K562 (cell line): ENCODE measurements around the gene KLHL18. TPM values are rescaled to one million over a fixed set of nuclear protein-coding genes. Genes with fewer than 3 reads are reported as not detected.

ENCODE experiments used
- ATAC-seq: fragments of 200-7000 bp; cut with Tn5 transposase; 3 replicates; pipeline ENCODE4 v1.9.1; 2020; ENCODE audit warnings: moderate library complexity
- BruUV-seq: library from RNA; stranded (reverse); fragments of 400-500 nt; replicated peaks from 2 replicates; lab custom pipeline; 2021; lab: Mats Ljungman, UMichigan
- CTCF ChIA-PET: fragments of 300-600 bp; formaldehyde crosslinking; extraction: SDS; loops from one replicate; lab custom pipeline; 2021; ENCODE audit warnings: low intra/inter-chr PET ratio; lab: Yijun Ruan, JAX
- POLR2A ChIA-PET: fragments of 300-600, 350-650 bp; sonication (Branson Sonifier 250); formaldehyde crosslinking; extraction: SDS; loops from one replicate; lab custom pipeline; 2021; ENCODE audit warnings: antibody characterized with exemption, inconsistent platforms; lab: Yijun Ruan, JAX
- DNase-seq, 4 experiments: peaks; one replicate each; pipeline versions ENCODE4 v3.0.0 to v3.0.0-alpha.2; 2011 to 2018; ENCODE audit warnings: low spot score in 3 of 4, mixed read lengths in 3 of 4; ENCODE audit errors: extremely low read depth in 1 of 4
- FAIRE-seq: peaks from 2 replicates; lab custom pipeline; 2011; peaks lifted over from hg19 to GRCh38; lab: Jason Lieb, UNC
- H2AFZ ChIP-seq: 2 replicates; pipeline ENCODE4 v1.6.0; 2011; ENCODE audit warnings: low read depth, low read length, control low read depth, inconsistent platforms
- H3K27ac ChIP-seq: fragments of 200-600 bp; 3 replicates; pipeline ENCODE4 v1.8.0; 2011; ENCODE audit warnings: low read depth, mild to moderate bottlenecking, control low read depth, inconsistent platforms, low read length, moderate library complexity, mixed read lengths; ENCODE audit errors: extremely low read depth
- H3K27me3 ChIP-seq, 2 experiments: fragments of 300-600 bp in 1 of 2; 2 replicates in 1 of 2; 3 replicates in 1 of 2; pipeline versions ENCODE4 v1.6.0 to v1.8.0; 2011; ENCODE audit warnings: inconsistent platforms in 2 of 2, low read length in 2 of 2, mild to moderate bottlenecking in 1 of 2, mixed read lengths in 1 of 2, moderate library complexity in 1 of 2; ENCODE audit not compliant: control insufficient read depth in 2 of 2, insufficient read depth in 2 of 2
- H3K36me3 ChIP-seq: fragments of 300-600 bp; 3 replicates; pipeline ENCODE4 v1.8.0; 2011; ENCODE audit warnings: mild to moderate bottlenecking, low read length, inconsistent platforms; ENCODE audit not compliant: control insufficient read depth, insufficient read depth
- H3K4me1 ChIP-seq, 2 experiments: fragments of 200-600 bp in 1 of 2; replicated peaks in 1 of 2; 2 replicates in 1 of 2; 3 replicates in 1 of 2; pipeline versions ENCODE4 v1.5.1 to v1.8.0; 2011; ENCODE audit warnings: inconsistent platforms in 2 of 2, low read length in 2 of 2, mild to moderate bottlenecking in 1 of 2, mixed read lengths in 1 of 2, moderate library complexity in 1 of 2; ENCODE audit not compliant: control insufficient read depth in 2 of 2, insufficient read depth in 2 of 2
- H3K4me2 ChIP-seq: 2 replicates; pipeline ENCODE4 v1.6.1; 2011; ENCODE audit warnings: low read length, control low read depth, inconsistent platforms, mixed read lengths; ENCODE audit not compliant: insufficient read depth
- H3K4me3 ChIP-seq: fragments of 200-600 bp; sonication (generic), shearing (Covaris generic); 2 replicates; pipeline ENCODE4 v1.5.1; 2016; ENCODE audit warnings: control low read depth, inconsistent platforms
- H3K79me2 ChIP-seq: fragments of 200-600 bp; 3 replicates; pipeline ENCODE4 v1.8.0; 2011; ENCODE audit warnings: low read length, inconsistent platforms; ENCODE audit not compliant: control insufficient read depth, insufficient read depth
- H3K9ac ChIP-seq, 2 experiments: 2 replicates each; pipeline versions ENCODE4 v1.6.0 to v1.6.1; 2011; ENCODE audit warnings: low read depth in 2 of 2, low read length in 2 of 2, control low read depth in 1 of 2, inconsistent platforms in 1 of 2, mild to moderate bottlenecking in 1 of 2, mixed read lengths in 1 of 2; ENCODE audit not compliant: insufficient read depth in 1 of 2
- H3K9me1 ChIP-seq: one replicate; pipeline ENCODE4 v1.6.0; 2011; ENCODE audit warnings: inconsistent platforms, mild to moderate bottlenecking, low read length, moderate library complexity; ENCODE audit not compliant: control insufficient read depth, insufficient read depth
- H3K9me3 ChIP-seq: replicated peaks from 2 replicates; pipeline ENCODE4 v1.5.1; 2011; ENCODE audit warnings: low read depth, low read length, inconsistent platforms; ENCODE audit not compliant: control insufficient read depth, insufficient read depth
- H4K20me1 ChIP-seq: replicated peaks from 2 replicates; pipeline ENCODE4 v1.6.1; 2011; ENCODE audit warnings: low read length, inconsistent platforms, mixed read lengths; ENCODE audit not compliant: control insufficient read depth, insufficient read depth
- CCNT2 ChIP-seq: IDR thresholded peaks from 2 replicates; pipeline ENCODE4 v1.6.1; 2011; ENCODE audit warnings: borderline replicate concordance, low read depth, mild to moderate bottlenecking, moderate library complexity, mixed read lengths, low read length; ENCODE audit not compliant: insufficient read length; ENCODE audit errors: extremely low read depth
- DPF2 ChIP-seq: fragments of 450-650 bp; IDR thresholded peaks from 2 replicates; pipeline ENCODE4 v1.6.1; 2016
- IRF2 ChIP-seq: sonication (generic); formaldehyde crosslinking; IDR thresholded peaks from 2 replicates; pipeline ENCODE4 v1.8.1; 2022; ENCODE audit warnings: mild to moderate bottlenecking, missing genetic modification reagents
- SOX6 ChIP-seq: fragments of 450-650 bp; IDR thresholded peaks from 2 replicates; pipeline ENCODE4 v1.6.1; 2014; ENCODE audit warnings: mild to moderate bottlenecking
- ZNF263 ChIP-seq: sonication (generic); formaldehyde crosslinking; IDR thresholded peaks from 2 replicates; pipeline ENCODE4 v1.8.0; 2022; ENCODE audit warnings: mild to moderate bottlenecking, missing genetic modification reagents, borderline replicate concordance
- in situ Hi-C: fragments of 300-500 bp; cut with MboI; formaldehyde crosslinking; loops from 4 replicates; pipeline ENCODE4 v1.15.0; 2018; ENCODE audit warnings: inconsistent platforms, mixed read lengths
- intact Hi-C: fragments of 100-400 bp; cut with micrococcal nuclease; formaldehyde crosslinking; loops from 2 replicates; pipeline ENCODE4 v1.14.2; 2022
- polyA plus RNA-seq, 8 experiments: library from polyadenylated mRNA; depleted of rRNA in 4 of 8; stranded (reverse) in 5 of 8; unstranded in 3 of 8; fragments of >200 nt; fragmentation: Nextera tagmentation in 2 of 8; fragmentation: Illumina TruSeq in 1 of 8; extraction: Ambion mirVana in 2 of 8; extraction: Trizol in 1 of 8; gene quantifications; 2 replicates each; pipeline versions ENCODE4 v1.2.1 to v1.2.3, GENCODE V29; 2011 to 2014; ENCODE audit warnings: inconsistent platforms in 1 of 8, missing spikeins in 1 of 8
- total RNA-seq, 7 experiments: library from RNA; depleted of rRNA in 6 of 7; stranded (reverse); fragments of >200 nt in 6 of 7; fragmentation: Illumina TruSeq in 2 of 7; extraction: Trizol in 2 of 7; gene quantifications; 2 replicates each; pipeline versions ENCODE4 v1.2.1 to v1.2.3, GENCODE V29; 2011 to 2021; ENCODE audit warnings: low replicate concordance in 1 of 7
- TF ChIP-seq, protein P1 (sequence below): sonication (generic); formaldehyde crosslinking; IDR thresholded peaks from 2 replicates; pipeline ENCODE4 v1.8.0; 2022; ENCODE audit warnings: missing genetic modification reagents, mild to moderate bottlenecking, borderline replicate concordance
- TF ChIP-seq, protein P2 (sequence below): sonication (generic); formaldehyde crosslinking; IDR thresholded peaks from 2 replicates; pipeline ENCODE4 v1.8.1; 2023; ENCODE audit warnings: mild to moderate bottlenecking, missing genetic modification reagents
- TF ChIP-seq, protein P3 (sequence below): fragments of 250-450 bp; sonication (Bioruptor Pico); IDR thresholded peaks from 2 replicates; pipeline ENCODE4 v1.4.0; 2020; ENCODE audit warnings: mild to moderate bottlenecking

Gene KLHL18
- total and polyA plus RNA-seq, 9 of the 15 experiments (the other 6 are each of a cell fraction or from before 2014, with no cell fraction given) = 26.7 to 97.5 (median 48.7) TPM

DNA sequence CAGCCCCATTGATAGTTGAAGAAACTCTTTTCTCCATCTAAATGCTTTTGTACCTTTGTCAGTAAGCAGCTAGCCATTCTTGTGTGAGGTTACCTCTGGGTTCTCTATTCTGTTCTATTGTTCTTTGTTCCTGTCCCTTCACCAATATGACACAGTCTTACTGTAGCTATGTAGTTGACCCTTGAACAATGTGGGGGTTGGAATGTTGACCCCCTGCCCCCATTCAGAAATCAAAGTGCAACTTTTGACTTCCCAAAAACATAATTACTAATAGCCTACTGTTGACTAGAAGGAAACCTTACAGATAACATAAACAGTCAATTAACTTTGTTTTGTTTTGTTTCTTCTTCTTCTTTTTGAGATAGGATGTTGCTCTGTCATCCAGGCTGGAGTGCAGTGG lies 18.7 kb downstream of the KLHL18 start:
- no TSS peak for BruUV-seq
- no peak overlapping the region for H3K27ac ChIP-seq
- intact Hi-C loops = no loop called here
- H3K4me3 ChIP-seq = no peak overlapping the region
- in situ Hi-C loops = no loop called here
- H3K79me2 ChIP-seq = peaks cover 78% of the 10 kb centered on the region
- H3K36me3 ChIP-seq = peaks cover 53% of the 10 kb centered on the region
- H3K27me3 ChIP-seq = no peaks in the 10 kb centered on the region
- H2AFZ ChIP-seq = no peak overlapping the region
- peaks cover 11 to 36% of the 10 kb centered on the region in 2 experiments; a peak in 4 of 5 replicates for H3K4me1 ChIP-seq
- FAIRE-seq (no peak), DNase-seq (no peak), ATAC-seq (no peak)
- H3K9ac ChIP-seq = no peak overlapping the region
- no peaks in the 10 kb centered on the region for H3K9me1 ChIP-seq
- CTCF ChIA-PET = no interaction called here
- H3K9me3 ChIP-seq = no peaks in the 10 kb centered on the region
- H3K4me2 ChIP-seq = no peak overlapping the region
- POLR2A ChIA-PET = interaction anchor here (0.9 to 4.4 kb wide), 3 partner anchors 9 to 12 kb away, joined by 3 to 42 read pairs (median 31); no protein-coding TSS in a partner anchor
- TF ChIP-seq DPF2 (no peak), CCNT2 (no peak), IRF2 (CRISPR knock-in tag) (no peak), ZNF263 (CRISPR knock-in tag) (no peak), SOX6 (peak; percentile 32; the same call in 1 of the 2 replicates)
- TF ChIP-seq, protein P1, sequence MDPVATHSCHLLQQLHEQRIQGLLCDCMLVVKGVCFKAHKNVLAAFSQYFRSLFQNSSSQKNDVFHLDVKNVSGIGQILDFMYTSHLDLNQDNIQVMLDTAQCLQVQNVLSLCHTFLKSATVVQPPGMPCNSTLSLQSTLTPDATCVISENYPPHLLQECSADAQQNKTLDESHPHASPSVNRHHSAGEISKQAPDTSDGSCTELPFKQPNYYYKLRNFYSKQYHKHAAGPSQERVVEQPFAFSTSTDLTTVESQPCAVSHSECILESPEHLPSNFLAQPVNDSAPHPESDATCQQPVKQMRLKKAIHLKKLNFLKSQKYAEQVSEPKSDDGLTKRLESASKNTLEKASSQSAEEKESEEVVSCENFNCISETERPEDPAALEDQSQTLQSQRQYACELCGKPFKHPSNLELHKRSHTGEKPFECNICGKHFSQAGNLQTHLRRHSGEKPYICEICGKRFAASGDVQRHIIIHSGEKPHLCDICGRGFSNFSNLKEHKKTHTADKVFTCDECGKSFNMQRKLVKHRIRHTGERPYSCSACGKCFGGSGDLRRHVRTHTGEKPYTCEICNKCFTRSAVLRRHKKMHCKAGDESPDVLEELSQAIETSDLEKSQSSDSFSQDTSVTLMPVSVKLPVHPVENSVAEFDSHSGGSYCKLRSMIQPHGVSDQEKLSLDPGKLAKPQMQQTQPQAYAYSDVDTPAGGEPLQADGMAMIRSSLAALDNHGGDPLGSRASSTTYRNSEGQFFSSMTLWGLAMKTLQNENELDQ (CRISPR knock-in tag) = no peak
- TF ChIP-seq, protein P2, sequence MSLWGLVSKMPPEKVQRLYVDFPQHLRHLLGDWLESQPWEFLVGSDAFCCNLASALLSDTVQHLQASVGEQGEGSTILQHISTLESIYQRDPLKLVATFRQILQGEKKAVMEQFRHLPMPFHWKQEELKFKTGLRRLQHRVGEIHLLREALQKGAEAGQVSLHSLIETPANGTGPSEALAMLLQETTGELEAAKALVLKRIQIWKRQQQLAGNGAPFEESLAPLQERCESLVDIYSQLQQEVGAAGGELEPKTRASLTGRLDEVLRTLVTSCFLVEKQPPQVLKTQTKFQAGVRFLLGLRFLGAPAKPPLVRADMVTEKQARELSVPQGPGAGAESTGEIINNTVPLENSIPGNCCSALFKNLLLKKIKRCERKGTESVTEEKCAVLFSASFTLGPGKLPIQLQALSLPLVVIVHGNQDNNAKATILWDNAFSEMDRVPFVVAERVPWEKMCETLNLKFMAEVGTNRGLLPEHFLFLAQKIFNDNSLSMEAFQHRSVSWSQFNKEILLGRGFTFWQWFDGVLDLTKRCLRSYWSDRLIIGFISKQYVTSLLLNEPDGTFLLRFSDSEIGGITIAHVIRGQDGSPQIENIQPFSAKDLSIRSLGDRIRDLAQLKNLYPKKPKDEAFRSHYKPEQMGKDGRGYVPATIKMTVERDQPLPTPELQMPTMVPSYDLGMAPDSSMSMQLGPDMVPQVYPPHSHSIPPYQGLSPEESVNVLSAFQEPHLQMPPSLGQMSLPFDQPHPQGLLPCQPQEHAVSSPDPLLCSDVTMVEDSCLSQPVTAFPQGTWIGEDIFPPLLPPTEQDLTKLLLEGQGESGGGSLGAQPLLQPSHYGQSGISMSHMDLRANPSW (CRISPR knock-in tag) = no peak
- TF ChIP-seq, protein P3, sequence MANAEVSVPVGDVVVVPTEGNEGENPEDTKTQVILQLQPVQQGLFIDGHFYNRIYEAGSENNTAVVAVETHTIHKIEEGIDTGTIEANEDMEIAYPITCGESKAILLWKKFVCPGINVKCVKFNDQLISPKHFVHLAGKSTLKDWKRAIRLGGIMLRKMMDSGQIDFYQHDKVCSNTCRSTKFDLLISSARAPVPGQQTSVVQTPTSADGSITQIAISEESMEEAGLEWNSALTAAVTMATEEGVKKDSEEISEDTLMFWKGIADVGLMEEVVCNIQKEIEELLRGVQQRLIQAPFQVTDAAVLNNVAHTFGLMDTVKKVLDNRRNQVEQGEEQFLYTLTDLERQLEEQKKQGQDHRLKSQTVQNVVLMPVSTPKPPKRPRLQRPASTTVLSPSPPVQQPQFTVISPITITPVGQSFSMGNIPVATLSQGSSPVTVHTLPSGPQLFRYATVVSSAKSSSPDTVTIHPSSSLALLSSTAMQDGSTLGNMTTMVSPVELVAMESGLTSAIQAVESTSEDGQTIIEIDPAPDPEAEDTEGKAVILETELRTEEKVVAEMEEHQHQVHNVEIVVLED (CRISPR knock-in tag) = no peak
- no peaks in the 10 kb centered on the region for H4K20me1 ChIP-seq
